GM12878 (cell line): ENCODE measurements around the gene ERAL1. TPM values are rescaled to one million over a fixed set of nuclear protein-coding genes. Genes with fewer than 3 reads are reported as not detected.

Source experiments
- ATAC-seq: fragments of 200-7000 bp; cut with Tn5 transposase; 3 replicates; pipeline ENCODE4 v1.9.1; 2020; ENCODE audit warnings: mild to moderate bottlenecking, moderate library complexity
- BruUV-seq: library from RNA; stranded (reverse); fragments of 400-500 nt; replicated peaks from 2 replicates; lab custom pipeline; 2021; lab: Mats Ljungman, UMichigan
- CTCF ChIA-PET: fragments of 300-600 bp; sonication (Branson Sonifier 250); formaldehyde crosslinking; extraction: SDS; loops from one replicate; lab custom pipeline; 2021; ENCODE audit warnings: inconsistent platforms; lab: Yijun Ruan, JAX
- POLR2A ChIA-PET: fragments of 350-600 bp; formaldehyde crosslinking; extraction: SDS; loops from one replicate; lab custom pipeline; 2021; ENCODE audit warnings: inconsistent platforms; lab: Charles Lee
- RAD21 ChIA-PET: fragments of 300-600 bp; sonication (Branson Sonifier 250); formaldehyde crosslinking; loops from one replicate; lab custom pipeline; 2023; ENCODE audit warnings: antibody characterized with exemption; ENCODE audit not compliant: unreplicated experiment; lab: Charles Lee
- SMC1A ChIA-PET: fragments of 300-600 bp; sonication (Branson Sonifier 250); formaldehyde crosslinking; loops from one replicate; lab custom pipeline; 2023; ENCODE audit not compliant: unreplicated experiment, uncharacterized antibody; lab: Charles Lee
- DNase-seq: peaks from one replicate; pipeline ENCODE4 v3.0.0-alpha.2; 2011; ENCODE audit warnings: low read depth, low spot score
- FAIRE-seq: peaks from 3 replicates; lab custom pipeline; 2011; peaks lifted over from hg19 to GRCh38; lab: Jason Lieb, UNC
- H2AFZ ChIP-seq: 2 replicates; pipeline ENCODE4 v1.6.0; 2011; ENCODE audit warnings: low read depth, low read length, control low read depth; ENCODE audit not compliant: control insufficient read depth
- H3K27ac ChIP-seq: 2 replicates; pipeline ENCODE4 v1.5.1; 2011; ENCODE audit warnings: control low read depth; ENCODE audit not compliant: control insufficient read depth, insufficient read depth
- H3K27me3 ChIP-seq, 2 experiments: replicated peaks in 1 of 2; 2 replicates each; pipeline versions ENCODE4 v1.6.0 to v1.6.1; 2011; ENCODE audit warnings: low read length in 1 of 2; ENCODE audit not compliant: control insufficient read depth in 2 of 2, insufficient read depth in 2 of 2
- H3K36me3 ChIP-seq, 2 experiments: 2 replicates each; pipeline ENCODE4 v1.5.1; 2011; ENCODE audit warnings: low read length in 1 of 2; ENCODE audit not compliant: control insufficient read depth in 2 of 2, insufficient read depth in 2 of 2
- H3K4me1 ChIP-seq: 2 replicates; pipeline ENCODE4 v1.6.1; 2011; ENCODE audit warnings: mild to moderate bottlenecking, low read length, moderate library complexity, mixed read lengths; ENCODE audit not compliant: control insufficient read depth, insufficient read depth
- H3K4me2 ChIP-seq: 2 replicates; pipeline ENCODE4 v1.6.0; 2011; ENCODE audit warnings: control low read depth; ENCODE audit not compliant: control insufficient read depth, insufficient read depth
- H3K4me3 ChIP-seq: fragments of 200-600 bp; sonication (generic); 2 replicates; pipeline ENCODE4 v1.5.1; 2016
- H3K79me2 ChIP-seq: 2 replicates; pipeline ENCODE4 v1.6.0; 2011; ENCODE audit warnings: low read length; ENCODE audit not compliant: control insufficient read depth, insufficient read depth
- H3K9ac ChIP-seq: 2 replicates; pipeline ENCODE4 v1.8.0; 2011; ENCODE audit warnings: low read length, control low read depth, mixed read lengths; ENCODE audit not compliant: control insufficient read depth, insufficient read depth
- H3K9me3 ChIP-seq: replicated peaks from 3 replicates; pipeline ENCODE4 v1.5.1; 2011; ENCODE audit warnings: mild to moderate bottlenecking, low read length; ENCODE audit not compliant: control insufficient read depth, insufficient read depth
- H4K20me1 ChIP-seq: 2 replicates; pipeline ENCODE4 v1.6.0; 2011; ENCODE audit not compliant: control insufficient read depth, insufficient read depth
- EGR1 ChIP-seq, 2 experiments: IDR thresholded peaks; 1 replicate in 1 of 2; 2 replicates in 1 of 2; pipeline ENCODE4 v1.6.1; 2011 to 2012; ENCODE audit warnings: low read depth in 2 of 2, low read length in 2 of 2, borderline replicate concordance in 1 of 2, mild to moderate bottlenecking in 1 of 2, moderate library complexity in 1 of 2
- HCFC1 ChIP-seq: fragments of 150-350 bp; IDR thresholded peaks from 2 replicates; pipeline ENCODE4 v1.6.1; 2014; ENCODE audit warnings: low read length
- JUND ChIP-seq: IDR thresholded peaks from 2 replicates; pipeline ENCODE4 v1.6.1; 2012; ENCODE audit warnings: low read depth, mild to moderate bottlenecking, low read length, improper control_type of control experiment, moderate library complexity
- RAD21 ChIP-seq: IDR thresholded peaks from 2 replicates; pipeline ENCODE4 v1.6.1; 2011; ENCODE audit warnings: mild to moderate bottlenecking, low read depth, low read length, moderate library complexity; ENCODE audit not compliant: insufficient read depth
- SMC3 ChIP-seq: IDR thresholded peaks from 2 replicates; pipeline ENCODE4 v1.6.1; 2011; ENCODE audit warnings: low read length, improper control_type of control experiment, borderline replicate concordance
- ZNF24 ChIP-seq: fragments of 450-650 bp; IDR thresholded peaks from 2 replicates; pipeline ENCODE4 v1.6.1; 2017; ENCODE audit warnings: antibody characterized with exemption, mild to moderate bottlenecking
- WGBS: methylation state at CpG from one replicate; pipeline ENCODE4 v1.1.6; 2016; ENCODE audit warnings: low lambda C conversion rate; ENCODE audit not compliant: insufficient replicate concordance, insufficient coverage; ENCODE audit errors: missing lambda C conversion rate; 5-methylcytosine and 5-hydroxymethylcytosine counted together
- in situ Hi-C: fragments of 300-500 bp; cut with MboI; formaldehyde crosslinking; loops from 9 replicates; pipeline ENCODE4 v1.14.3; 2018; ENCODE audit warnings: mixed read lengths
- intact Hi-C: fragments of 100-400 bp; cut with micrococcal nuclease; formaldehyde crosslinking; loops from one replicate; pipeline ENCODE4 v1.14.2; 2022; ENCODE audit not compliant: unreplicated experiment
- polyA plus RNA-seq, 11 experiments: library from polyadenylated mRNA; depleted of rRNA in 4 of 11; unstranded in 6 of 11; stranded (reverse) in 5 of 11; fragments of >200 nt; fragmentation: Nextera tagmentation in 4 of 11; fragmentation: Illumina TruSeq in 1 of 11; extraction: Ambion mirVana in 4 of 11; extraction: Trizol in 1 of 11; gene quantifications; 1 replicate in 1 of 11; 2 replicates in 10 of 11; pipeline versions ENCODE4 v1.2.1 to v1.2.3, GENCODE V29; 2011 to 2016; ENCODE audit warnings: inconsistent platforms in 2 of 11, missing spikeins in 2 of 11, low read depth in 1 of 11
- total RNA-seq, 4 experiments: library from RNA; depleted of rRNA in 3 of 4; stranded (reverse); fragments of >200 nt in 3 of 4; fragmentation: Illumina TruSeq in 1 of 4; extraction: Trizol in 1 of 4; gene quantifications; 2 replicates each; pipeline versions ENCODE4 v1.2.1 to v1.2.3, GENCODE V29; 2013 to 2021
- TF ChIP-seq, protein P1 (sequence below): fragments of 150-350 bp; IDR thresholded peaks from 2 replicates; pipeline ENCODE4 v1.6.1; 2014; ENCODE audit warnings: mild to moderate bottlenecking, low read depth, low read length
- TF ChIP-seq, protein P2 (sequence below), 3 experiments: IDR thresholded peaks in 2 of 3; conservative IDR thresholded peaks in 1 of 3; 2 replicates each; pipeline ENCODE4 v1.5.1; 2011; ENCODE audit warnings: low read depth in 3 of 3, low read length in 3 of 3, mild to moderate bottlenecking in 3 of 3, control low read depth in 2 of 3, moderate library complexity in 2 of 3, inconsistent platforms in 1 of 3, mixed read lengths in 1 of 3; ENCODE audit not compliant: control insufficient read depth in 2 of 3, insufficient read depth in 1 of 3; ENCODE audit errors: extremely low read depth in 1 of 3

ERAL1 gene
- total and polyA plus RNA-seq, 10 of the 15 experiments (the other 5 are each of a cell fraction or from before 2014, with no cell fraction given) = 27.7 to 175 (median 104) TPM

DNA sequence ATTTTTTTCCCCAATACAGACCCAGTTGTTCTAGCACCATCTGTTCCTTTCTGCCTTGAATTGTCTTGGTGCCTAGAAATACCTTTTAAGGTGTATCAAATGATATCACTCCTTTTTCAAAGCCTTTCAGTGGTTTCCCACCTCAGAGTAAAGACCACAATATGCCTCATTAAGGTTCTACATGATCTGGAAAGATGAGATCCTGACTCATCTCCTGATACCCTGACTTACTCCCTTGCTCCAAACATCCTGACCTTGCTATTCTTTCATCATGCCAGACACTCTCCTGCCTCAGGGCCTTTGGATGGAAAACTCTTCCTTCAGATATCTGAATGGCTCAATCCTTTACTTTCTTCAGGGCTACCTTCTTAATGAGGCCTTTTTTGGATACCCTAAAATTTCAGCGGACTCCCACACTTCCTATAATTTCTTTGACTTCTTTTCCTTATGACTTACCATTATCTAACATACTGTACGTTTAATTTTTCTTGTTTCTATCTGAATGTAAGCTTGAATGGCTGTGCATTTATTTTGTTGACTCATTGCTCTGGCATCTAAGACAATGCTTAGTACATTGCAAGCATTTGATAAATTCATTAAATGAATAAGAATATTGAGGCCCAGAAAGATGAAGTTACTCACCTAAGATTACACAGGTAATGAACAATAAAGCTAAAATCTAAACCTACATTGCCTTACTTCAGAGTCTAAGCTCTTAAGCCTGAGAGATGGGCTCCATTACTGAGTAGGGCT, 23.5 kb downstream of the ERAL1 start:
- Histone ChIP-seq H3K79me2 (no peaks in the 10 kb centered on the region), H3K27me3 (no peaks in the 10 kb centered on the region), H3K27ac (no peak overlapping the region), H3K4me1 (no peaks in the 10 kb centered on the region; the same call in 1 of the 2 replicates), H3K9me3 (no peaks in the 10 kb centered on the region)
- FAIRE-seq (no peak), DNase-seq (no peak)
- ChIA-PET SMC1A (interaction anchor here (1.4 to 2.8 kb wide), 5 partner anchors 17 to 151 kb away, joined by 3 to 19 read pairs (median 6); partner anchors contain the start of genes ERAL1 and TLCD1), POLR2A (interaction anchor here (0.6 to 1.6 kb wide), 5 partner anchors 10 to 114 kb away, joined by 3 to 7 read pairs (median 4); no protein-coding TSS in a partner anchor)
- no TSS peak for BruUV-seq
- TF ChIP-seq EGR1 (IDR thresholded peaks at IDR 0.05; ENCODE audit: borderline replicate concordance in 1 of 2, low read depth in 2 of 2, low read length in 2 of 2) (no peak), ZNF24 (no peak), HCFC1 (no peak)
- TF ChIP-seq, all 136 proteins: peak for 0
- Histone ChIP-seq H3K9ac (no peak overlapping the region), H3K4me3 (no peak overlapping the region), H3K36me3 (peaks cover 9 to 25% of the 10 kb centered on the region in 2 experiments; a peak in 3 of 4 replicates), H2AFZ (no peak overlapping the region), H4K20me1 (no peaks in the 10 kb centered on the region), H3K4me2 (no peak overlapping the region)
- in situ Hi-C loops (loop anchor here (25.0 kb wide), 1 partner anchor 1391 kb away; no protein-coding TSS in a partner anchor), intact Hi-C loops (no loop called here)
- WGBS = 71% methylated on average over 2 of the region's 2 CpGs
- CTCF ChIA-PET = interaction anchor here (0.6 to 2.3 kb wide), 7 partner anchors 12 to 151 kb away, joined by 3 to 44 read pairs (median 3); partner anchors contain the start of gene TLCD1
- no peak for ATAC-seq
- RAD21 ChIA-PET = interaction anchor here (1.0 to 3.0 kb wide), 6 partner anchors 10 to 152 kb away, joined by 3 to 22 read pairs (median 4); partner anchors contain the start of gene NEK8

DNA sequence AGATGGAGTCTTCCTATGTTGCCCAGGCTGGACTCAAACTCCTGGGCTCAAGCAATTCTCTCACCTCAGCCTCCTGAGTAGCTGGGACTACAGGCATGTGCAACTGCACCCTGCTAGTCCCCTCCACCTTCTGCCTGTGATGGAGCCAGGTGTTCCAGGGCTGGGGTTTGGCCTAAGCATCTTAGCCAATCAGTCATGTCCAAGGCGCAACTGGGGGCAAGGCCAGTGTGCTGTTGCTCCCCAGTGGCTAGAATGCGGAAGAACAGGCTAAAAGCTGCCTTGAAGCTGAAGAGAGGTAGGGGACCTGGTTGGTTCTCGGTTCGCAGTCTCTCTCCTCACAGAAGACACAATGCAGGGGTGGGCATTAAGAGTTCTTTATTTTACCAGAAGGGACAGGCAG, 24.2 kb downstream of the ERAL1 start:
- intact Hi-C loops (no loop called here), in situ Hi-C loops (loop anchor here (25.0 kb wide), 1 partner anchor 1392 kb away; no protein-coding TSS in a partner anchor)
- ChIA-PET RAD21 (interaction anchor here (0.6 to 3.0 kb wide), 10 partner anchors 9 to 152 kb away, joined by 3 to 22 read pairs (median 4); partner anchors contain the start of genes FLOT2 and NEK8), SMC1A (interaction anchor here (1.4 to 2.8 kb wide), 5 partner anchors 16 to 152 kb away, joined by 3 to 19 read pairs (median 6); partner anchors contain the start of genes ERAL1 and TLCD1), CTCF (interaction anchor here (0.8 to 2.3 kb wide), 7 partner anchors 9 to 152 kb away, joined by 3 to 44 read pairs (median 4); partner anchors contain the start of gene TLCD1), POLR2A (interaction anchor here (1.0 to 1.6 kb wide), 4 partner anchors 9 to 115 kb away, joined by 3 to 7 read pairs (median 4); no protein-coding TSS in a partner anchor)
- H3K27me3 ChIP-seq = no peaks in the 10 kb centered on the region
- H3K4me1 ChIP-seq = no peaks in the 10 kb centered on the region; the same call in 1 of the 2 replicates
- H3K9me3 ChIP-seq = no peaks in the 10 kb centered on the region
- no peak overlapping the region for H3K4me2 ChIP-seq
- FAIRE-seq (no peak), ATAC-seq (peak; percentile 92), DNase-seq (no peak)
- H2AFZ ChIP-seq = no peak overlapping the region
- H3K9ac ChIP-seq = no peak overlapping the region
- H3K27ac ChIP-seq = no peak overlapping the region
- peaks cover 9 to 28% of the 10 kb centered on the region in 2 experiments; a peak in 3 of 4 replicates for H3K36me3 ChIP-seq
- no peaks in the 10 kb centered on the region for H3K79me2 ChIP-seq
- WGBS = 88% methylated on average over 4 of the region's 4 CpGs
- no peak overlapping the region for H3K4me3 ChIP-seq
- BruUV-seq = no TSS peak
- H4K20me1 ChIP-seq = no peaks in the 10 kb centered on the region
- TF ChIP-seq SMC3 = peak; percentile 64; the same call in 1 of the 2 replicates
- TF ChIP-seq, protein P1, sequence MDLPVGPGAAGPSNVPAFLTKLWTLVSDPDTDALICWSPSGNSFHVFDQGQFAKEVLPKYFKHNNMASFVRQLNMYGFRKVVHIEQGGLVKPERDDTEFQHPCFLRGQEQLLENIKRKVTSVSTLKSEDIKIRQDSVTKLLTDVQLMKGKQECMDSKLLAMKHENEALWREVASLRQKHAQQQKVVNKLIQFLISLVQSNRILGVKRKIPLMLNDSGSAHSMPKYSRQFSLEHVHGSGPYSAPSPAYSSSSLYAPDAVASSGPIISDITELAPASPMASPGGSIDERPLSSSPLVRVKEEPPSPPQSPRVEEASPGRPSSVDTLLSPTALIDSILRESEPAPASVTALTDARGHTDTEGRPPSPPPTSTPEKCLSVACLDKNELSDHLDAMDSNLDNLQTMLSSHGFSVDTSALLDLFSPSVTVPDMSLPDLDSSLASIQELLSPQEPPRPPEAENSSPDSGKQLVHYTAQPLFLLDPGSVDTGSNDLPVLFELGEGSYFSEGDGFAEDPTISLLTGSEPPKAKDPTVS = no peak
- TF ChIP-seq RAD21 = peak; percentile 77
- no peak for TF ChIP-seq JUND
- TF ChIP-seq, protein P2, sequence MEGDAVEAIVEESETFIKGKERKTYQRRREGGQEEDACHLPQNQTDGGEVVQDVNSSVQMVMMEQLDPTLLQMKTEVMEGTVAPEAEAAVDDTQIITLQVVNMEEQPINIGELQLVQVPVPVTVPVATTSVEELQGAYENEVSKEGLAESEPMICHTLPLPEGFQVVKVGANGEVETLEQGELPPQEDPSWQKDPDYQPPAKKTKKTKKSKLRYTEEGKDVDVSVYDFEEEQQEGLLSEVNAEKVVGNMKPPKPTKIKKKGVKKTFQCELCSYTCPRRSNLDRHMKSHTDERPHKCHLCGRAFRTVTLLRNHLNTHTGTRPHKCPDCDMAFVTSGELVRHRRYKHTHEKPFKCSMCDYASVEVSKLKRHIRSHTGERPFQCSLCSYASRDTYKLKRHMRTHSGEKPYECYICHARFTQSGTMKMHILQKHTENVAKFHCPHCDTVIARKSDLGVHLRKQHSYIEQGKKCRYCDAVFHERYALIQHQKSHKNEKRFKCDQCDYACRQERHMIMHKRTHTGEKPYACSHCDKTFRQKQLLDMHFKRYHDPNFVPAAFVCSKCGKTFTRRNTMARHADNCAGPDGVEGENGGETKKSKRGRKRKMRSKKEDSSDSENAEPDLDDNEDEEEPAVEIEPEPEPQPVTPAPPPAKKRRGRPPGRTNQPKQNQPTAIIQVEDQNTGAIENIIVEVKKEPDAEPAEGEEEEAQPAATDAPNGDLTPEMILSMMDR (IDR thresholded peaks at IDR 0.05 in 2 of 3, conservative IDR thresholded peaks at IDR 0.05 in 1 of 3; ENCODE audit: control insufficient read depth in 2 of 3, extremely low read depth in 1 of 3, insufficient read depth in 1 of 3, low read depth in 3 of 3, low read length in 3 of 3) = peak; percentile 52 to 67 (median 55); a peak in 5 of 6 replicates
